HG03108 (cell line): ENCODE measurements around the gene CASKIN1.
"Not testable (repeated sequence)": the region's sequence is repeated elsewhere in the genome, so short reads cannot be mapped to it uniquely, and the experiment has no call there.

Source experiments
- ATAC-seq: cut with Tn5 transposase; IDR thresholded peaks from one replicate; pipeline ENCODE4 v1.9.1; 2021; ENCODE audit warnings: moderate library complexity; ENCODE audit not compliant: unreplicated experiment

The CASKIN1 gene

GRCh38 chr16:2143878-2144485 lies 52.4 kb downstream of the CASKIN1 start:
- ATAC-seq: no peak

- no peak for ATAC-seq
Measured at GRCh38 chr16:2142942-2143877, 53.2 kb downstream of the CASKIN1 start.

GRCh38 chr16:2135770-2136490 lies 60.5 kb downstream of the CASKIN1 start, which contains the start of gene PKD1:
Gene PKD1 (minus strand): TSS chr16:2135898. CDS start chr16:2135689, 209 bp downstream.
- not testable (repeated sequence) for ATAC-seq

- ATAC-seq: not testable (repeated sequence)
Measured at GRCh38 chr16:2135071-2135470, 61.3 kb downstream of the CASKIN1 start.

- not testable (repeated sequence) for ATAC-seq
Measured at GRCh38 chr16:2133797-2134196, 62.6 kb downstream of the CASKIN1 start.

- not testable (repeated sequence) for ATAC-seq
Measured at GRCh38 chr16:2129890-2130447, 66.4 kb downstream of the CASKIN1 start.

GRCh38 chr16:2129251-2129650 lies 67.2 kb downstream of the CASKIN1 start:
- ATAC-seq: not testable (repeated sequence)

GRCh38 chr16:2127630-2128280 lies 68.7 kb downstream of the CASKIN1 start:
- ATAC-seq: not testable (repeated sequence)
